ENCODE results near the gene CCZ1B. TPM values are rescaled to one million over a fixed set of nuclear protein-coding genes. Genes with fewer than 3 reads are reported as not detected.
A peak's percentile ranks its signal among the peaks of the same experiment; 100 is the strongest.
"Not testable (repeated sequence)": the region's sequence is repeated elsewhere in the genome, so short reads cannot be mapped to it uniquely, and the experiment has no call there.

CCZ1B gene
- 14.3 TPM for total RNA-seq

GRCh38 chr7:6826151-6826550 lies at the start of gene CCZ1B:
Gene CCZ1B, minus strand, starts transcription at chr7:6826275. Its CDS starts 78 bp downstream, at chr7:6826197.
- peak; percentile 99 for ATAC-seq
- peak; percentile 82 for DNase-seq (ENCODE audit: low spot score)

- ATAC-seq; DNase-seq (ENCODE audit: low spot score): not testable (repeated sequence)
Measured at GRCh38 chr7:6875022-6875421, 48.9 kb upstream of the CCZ1B start.

GRCh38 chr7:6872246-6872945 lies 46.3 kb upstream of the CCZ1B start:
- not testable (repeated sequence) for ATAC-seq; DNase-seq (ENCODE audit: low spot score)

DNA sequence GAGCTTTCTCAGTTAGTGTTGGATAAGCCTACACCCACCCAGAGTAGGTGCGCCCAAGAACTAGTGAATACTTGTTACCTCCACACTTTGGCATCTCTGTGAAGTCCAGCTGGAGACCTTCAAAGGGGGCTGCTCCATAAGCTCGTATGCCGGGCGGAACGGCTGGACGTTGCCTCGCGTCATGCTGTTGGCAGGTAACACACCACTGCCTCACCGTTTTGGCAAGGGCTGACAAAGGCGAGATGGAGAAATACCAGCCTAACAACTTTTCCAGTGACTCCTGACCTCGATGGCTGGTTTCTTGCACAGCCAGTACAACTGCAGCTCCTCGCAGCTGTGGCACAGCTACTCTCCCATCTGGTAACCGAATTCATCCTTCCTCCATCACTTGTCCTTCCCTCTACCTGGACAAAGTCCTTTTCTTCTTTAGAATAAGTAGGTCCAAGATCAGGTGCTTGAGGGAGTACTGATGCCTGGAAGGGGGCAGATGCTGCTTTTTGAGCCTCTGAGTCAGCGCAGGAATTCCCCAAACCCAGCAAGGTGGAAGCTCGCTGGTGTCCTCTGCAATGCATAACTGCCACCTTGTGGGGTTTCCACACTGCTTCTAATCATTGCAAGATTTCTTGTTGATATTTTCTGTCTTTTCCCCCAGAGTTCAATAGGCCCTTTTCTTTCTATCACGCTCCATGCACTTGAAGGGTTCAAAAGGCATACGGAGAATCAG lies 45.5 kb upstream of the CCZ1B start:
- DNase-seq (ENCODE audit: low spot score); ATAC-seq: not testable (repeated sequence)

DNA sequence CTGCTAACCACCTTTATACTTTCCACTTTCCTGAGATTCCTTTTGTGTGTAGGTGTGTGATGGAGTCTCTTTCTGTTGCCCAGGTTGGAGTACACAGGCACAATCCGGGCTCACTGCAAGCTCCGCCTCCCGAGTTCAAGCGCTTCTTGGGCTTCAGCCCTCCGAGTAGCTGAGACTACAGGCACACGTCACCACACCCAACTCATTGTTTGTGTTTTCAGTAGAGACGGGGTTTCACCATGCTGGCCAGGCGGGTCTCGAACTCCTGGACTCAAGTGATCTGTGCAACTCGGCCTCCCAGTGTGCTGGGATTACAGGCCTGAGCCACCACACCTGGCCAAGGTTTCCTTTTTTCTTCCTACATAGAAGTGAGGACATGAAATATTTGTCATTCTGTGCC lies 38.7 kb upstream of the CCZ1B start:
- not testable (repeated sequence) for ATAC-seq; DNase-seq (ENCODE audit: low spot score)

GRCh38 chr7:6864188-6864587 lies 38.1 kb upstream of the CCZ1B start:
- not testable (repeated sequence) for ATAC-seq; DNase-seq (ENCODE audit: low spot score)

GRCh38 chr7:6862876-6863275 lies 36.8 kb upstream of the CCZ1B start:
- ATAC-seq; DNase-seq (ENCODE audit: low spot score): not testable (repeated sequence)

- ATAC-seq: not testable (repeated sequence)
- peak; percentile 78 for DNase-seq (ENCODE audit: low spot score)
Measured at GRCh38 chr7:6857721-6858314, 31.7 kb upstream of the CCZ1B start.

GRCh38 chr7:6855563-6856131 lies 29.6 kb upstream of the CCZ1B start:
- DNase-seq (ENCODE audit: low spot score); ATAC-seq: not testable (repeated sequence)

DNA sequence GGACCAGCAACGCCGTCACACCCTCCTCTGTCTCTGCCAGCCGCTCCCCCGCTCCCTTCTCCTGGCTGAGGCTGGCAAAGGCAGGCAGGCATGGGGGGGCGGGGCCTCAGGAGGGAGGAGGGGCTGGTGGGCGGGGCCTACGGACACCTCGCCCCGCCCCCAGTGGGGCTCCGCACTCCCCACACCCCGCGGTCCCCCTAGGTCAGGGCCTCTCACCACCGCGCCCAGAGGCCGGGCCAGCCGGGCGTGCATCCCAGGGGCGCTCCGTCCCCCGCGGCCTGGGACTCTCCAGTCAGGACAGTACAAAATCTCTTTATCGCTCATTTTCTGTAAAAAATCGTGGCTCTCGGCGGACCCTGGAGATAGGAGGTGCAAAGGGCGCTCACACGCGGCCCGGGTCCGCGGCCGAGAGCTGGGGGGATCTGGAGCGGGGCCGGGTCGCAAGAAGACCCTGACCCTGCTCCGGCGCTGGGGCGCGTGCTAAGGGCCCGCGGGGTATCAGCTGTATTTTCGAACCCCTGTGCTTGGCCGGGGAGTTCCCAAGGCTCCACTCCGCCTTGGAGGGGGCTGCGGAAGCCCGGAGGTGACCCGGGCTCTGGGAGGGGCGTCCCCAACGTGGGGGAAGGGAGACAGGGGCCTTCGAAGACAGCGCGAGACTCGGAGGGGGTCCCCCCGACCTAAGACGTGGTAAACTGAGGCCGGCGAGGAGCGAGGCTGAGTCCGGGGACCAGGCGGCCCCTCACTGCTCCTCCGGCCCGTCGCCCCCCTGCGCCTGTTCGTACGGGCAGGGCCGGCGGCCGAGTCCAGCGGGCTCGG lies 28.9 kb upstream of the CCZ1B start:
- DNase-seq (ENCODE audit: low spot score); ATAC-seq: not testable (repeated sequence)

DNA sequence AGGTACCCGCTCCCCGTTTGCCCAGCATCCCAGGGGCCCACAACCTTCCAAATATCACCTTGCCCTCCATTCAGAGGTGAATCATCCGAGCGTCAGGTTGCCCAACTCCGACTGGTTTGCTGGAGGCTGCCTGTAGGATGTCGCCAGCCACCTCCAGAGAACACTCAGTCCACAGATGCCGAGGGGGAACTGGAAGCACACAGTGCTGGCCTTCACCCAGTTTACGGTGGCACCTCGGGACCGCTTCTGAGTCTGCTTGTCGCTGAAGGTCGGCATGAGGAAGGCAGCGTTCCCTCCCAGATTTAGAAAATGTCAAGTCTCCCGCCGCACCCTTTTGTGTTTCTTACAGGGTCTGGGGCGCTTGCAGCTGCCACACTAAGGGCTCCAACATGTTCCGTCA lies 27.6 kb upstream of the CCZ1B start:
- DNase-seq (ENCODE audit: low spot score); ATAC-seq: not testable (repeated sequence)

GRCh38 chr7:6849127-6849526 lies 23.1 kb upstream of the CCZ1B start:
- DNase-seq (ENCODE audit: low spot score); ATAC-seq: not testable (repeated sequence)

DNA sequence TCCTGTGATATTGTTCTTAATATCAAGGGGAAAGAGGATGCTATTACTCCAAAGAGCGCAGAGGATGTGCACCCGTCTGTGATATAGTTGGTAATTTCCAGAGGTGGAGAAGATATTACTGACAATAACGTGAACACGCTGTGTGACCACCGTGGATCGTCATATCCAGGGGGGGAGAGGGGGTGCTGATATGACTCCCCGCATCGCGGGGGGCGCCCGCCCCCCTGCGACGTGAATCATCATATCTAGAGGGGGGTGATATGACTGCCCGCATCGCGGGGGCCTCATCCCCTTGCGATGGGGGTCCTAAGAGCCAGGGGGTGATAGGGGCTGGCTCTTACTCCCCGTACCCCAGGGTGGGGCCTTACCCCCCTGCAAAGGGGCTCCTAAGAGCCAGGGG lies 21.7 kb upstream of the CCZ1B start:
- DNase-seq (ENCODE audit: low spot score); ATAC-seq: not testable (repeated sequence)

GRCh38 chr7:6845971-6846449 lies 19.9 kb upstream of the CCZ1B start:
- not testable (repeated sequence) for DNase-seq (ENCODE audit: low spot score); ATAC-seq

GRCh38 chr7:6843654-6844053 lies 17.6 kb upstream of the CCZ1B start:
- not testable (repeated sequence) for ATAC-seq; DNase-seq (ENCODE audit: low spot score)

DNA sequence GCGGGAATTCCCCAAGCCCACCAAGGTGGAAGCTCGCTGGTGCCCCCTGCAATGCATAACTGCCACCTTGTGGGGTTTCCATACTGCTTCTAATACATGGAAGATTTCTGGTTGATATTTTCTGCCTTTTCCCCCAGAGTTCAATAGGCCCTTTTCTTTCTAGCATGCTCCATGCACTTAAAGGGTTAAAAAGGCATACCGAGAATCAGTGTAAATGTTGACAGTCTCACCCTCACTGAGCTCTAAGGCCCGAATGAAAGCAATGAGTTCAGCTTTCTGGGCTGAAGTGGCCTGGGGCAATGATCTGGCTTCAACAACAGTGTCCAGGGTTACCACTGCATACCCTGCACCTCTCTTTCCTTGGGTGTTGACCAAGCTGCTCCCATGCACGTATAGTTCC lies 17.0 kb upstream of the CCZ1B start:
- not testable (repeated sequence) for ATAC-seq; DNase-seq (ENCODE audit: low spot score)

DNA sequence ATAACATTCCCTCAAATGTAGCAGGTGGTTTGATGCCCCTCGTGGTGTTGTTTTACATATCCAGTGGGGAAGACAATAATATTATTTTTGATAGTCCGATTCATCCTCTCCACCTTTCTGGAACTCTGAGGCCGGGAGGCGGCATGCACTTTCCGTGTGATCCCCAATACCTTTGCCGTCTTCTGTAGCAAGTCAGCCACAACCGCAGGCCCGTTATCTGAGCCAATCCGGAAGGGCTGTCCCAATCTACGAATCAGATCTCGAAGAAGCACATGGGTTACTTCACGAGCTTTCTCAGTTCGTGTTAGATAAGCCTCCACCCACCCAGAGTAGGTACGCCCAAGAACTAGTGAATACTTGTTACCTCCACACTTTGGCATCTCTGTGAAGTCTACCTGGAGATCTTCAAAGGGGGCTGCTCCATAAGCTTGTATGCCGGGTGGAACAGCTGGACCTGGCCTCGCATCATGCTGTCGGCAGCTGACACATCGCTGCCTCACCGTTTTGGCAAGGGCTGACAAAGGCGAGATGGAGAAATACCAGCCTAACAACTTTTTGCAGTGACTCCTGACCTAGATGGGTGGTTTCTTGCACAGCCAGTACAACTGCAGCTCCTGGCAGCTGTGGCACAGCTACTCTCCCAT lies 16.3 kb upstream of the CCZ1B start:
- ATAC-seq; DNase-seq (ENCODE audit: low spot score): not testable (repeated sequence)

- not testable (repeated sequence) for ATAC-seq; DNase-seq (ENCODE audit: low spot score)
Measured at GRCh38 chr7:6837081-6837480, 11.0 kb upstream of the CCZ1B start.

- DNase-seq (ENCODE audit: low spot score); ATAC-seq: not testable (repeated sequence)
Measured at GRCh38 chr7:6835521-6835920, 9.4 kb upstream of the CCZ1B start.
